Right lobe of liver (tissue), 4 donors: ENCODE results near the gene CNBP.

Source experiments
- CTCF ChIP-seq, 4 donors: fragments of 200-600 bp in 3 of 4; fragments of 450-650 bp in 1 of 4; IDR thresholded peaks; one replicate each; pipeline versions ENCODE4 v1.5.1 to v1.8.0; 2016 to 2022; ENCODE audit warnings: antibody characterized with exemption in 4 of 4, mild to moderate bottlenecking in 2 of 4
- POLR2A ChIP-seq: fragments of 450-650 bp; IDR thresholded peaks from one replicate; pipeline ENCODE4 v1.6.1; 2017; ENCODE audit warnings: antibody characterized with exemption, mild to moderate bottlenecking
- donor health status: DM: no; HTN: no; CAD: no.
- donor health status: DM: no; HTN: no; CAD: no.
- donor health status: DM: no; HTN: yes; CAD: no.

- TF ChIP-seq CTCF (IDR thresholded peaks at IDR 0.05) (no peak), POLR2A (no peak)
Observed at GRCh38 chr3:129176051-129176450, 7.6 kb downstream of the CNBP start.
